HG02642 (cell line): Measurements from ENCODE around the gene TLCD1.
"Not testable (repeated sequence)": the region's sequence is repeated elsewhere in the genome, so short reads cannot be mapped to it uniquely, and the experiment has no call there.

Experiments used
- ATAC-seq: cut with Tn5 transposase; IDR thresholded peaks from one replicate; pipeline ENCODE4 v1.9.1; 2021; ENCODE audit warnings: mild to moderate bottlenecking; ENCODE audit not compliant: unreplicated experiment, poor library complexity

Gene TLCD1

DNA sequence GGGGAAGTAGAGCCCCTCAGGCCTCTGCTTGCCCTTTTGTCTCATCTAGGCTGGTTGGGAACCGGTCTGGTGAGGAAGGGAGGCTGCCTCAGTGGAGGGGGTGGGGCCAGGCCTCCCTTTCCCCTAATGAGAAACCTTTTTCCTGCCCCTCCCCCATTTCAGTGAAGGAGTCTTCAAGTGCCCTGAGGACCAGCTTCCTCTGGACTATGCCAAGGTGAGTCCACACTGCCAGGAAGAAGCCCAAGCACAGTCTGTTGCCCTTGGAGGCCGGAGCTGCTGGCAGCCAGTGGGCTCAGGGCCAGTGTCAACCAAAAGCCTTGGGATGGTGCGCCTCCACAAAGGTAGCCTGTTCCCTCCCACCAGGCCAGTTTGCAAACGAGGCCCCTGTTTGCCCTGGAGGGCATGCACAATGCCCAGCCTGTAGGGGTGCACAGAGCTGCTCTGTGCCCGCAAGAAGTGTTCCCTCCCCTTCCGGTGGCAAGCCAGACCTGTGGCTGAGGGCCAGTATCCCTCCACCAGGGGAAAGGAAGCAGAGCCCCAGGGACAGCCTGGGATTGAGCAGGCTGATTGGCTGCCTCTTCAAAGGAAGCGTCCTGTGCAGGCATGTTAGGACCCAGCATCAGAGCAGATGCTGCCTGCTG, 21.1 kb upstream of the TLCD1 start:
- ATAC-seq: no peak

- no peak for ATAC-seq
These were observed 20.6 kb upstream of the TLCD1 start for GRCh38 chr17:28746611-28747050.

- no peak for ATAC-seq
These were observed 19.9 kb upstream of the TLCD1 start for GRCh38 chr17:28745786-28746411.

- ATAC-seq: no peak
These were observed 19.1 kb upstream of the TLCD1 start for GRCh38 chr17:28744972-28745785.

DNA sequence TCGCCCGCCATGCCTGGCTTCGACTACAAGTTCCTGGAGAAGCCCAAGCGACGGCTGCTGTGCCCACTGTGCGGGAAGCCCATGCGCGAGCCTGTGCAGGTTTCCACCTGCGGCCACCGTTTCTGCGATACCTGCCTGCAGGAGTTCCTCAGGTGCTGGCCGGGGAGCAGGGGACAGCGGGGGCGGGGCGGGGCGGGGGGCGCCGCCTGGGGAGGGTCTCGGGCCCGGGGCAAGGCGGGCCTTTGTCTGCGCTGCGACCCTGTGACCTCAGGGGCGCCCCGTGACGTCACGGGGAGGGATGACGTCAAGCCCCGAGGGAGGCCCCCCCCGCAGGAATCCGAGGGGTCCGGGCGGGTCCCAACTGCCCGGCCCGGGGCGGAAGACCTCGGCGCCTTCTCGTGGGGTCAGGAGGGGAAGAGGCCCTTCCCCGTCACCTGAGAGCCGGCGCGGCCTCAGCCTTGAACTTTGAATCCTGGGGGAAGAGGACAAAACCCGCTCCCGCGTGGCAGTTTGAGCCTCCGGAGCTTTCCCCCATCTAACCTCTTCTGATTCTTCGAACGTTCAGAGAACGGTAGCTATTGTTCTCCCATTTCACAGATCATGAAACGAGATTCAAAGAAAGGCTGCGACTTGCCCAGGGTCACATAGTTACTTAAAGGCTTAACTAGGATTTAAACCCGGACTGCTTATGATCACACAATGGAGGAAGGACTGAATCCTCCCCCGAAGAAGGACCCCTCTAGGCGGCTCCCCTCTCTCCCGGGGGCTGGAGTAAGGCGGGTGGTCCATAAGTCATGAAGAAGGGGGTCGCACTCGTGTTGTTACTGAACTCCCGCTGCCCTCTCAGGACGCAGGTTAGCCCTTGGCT, 18.3 kb upstream of the TLCD1 start:
- peak; percentile 36 for ATAC-seq

DNA sequence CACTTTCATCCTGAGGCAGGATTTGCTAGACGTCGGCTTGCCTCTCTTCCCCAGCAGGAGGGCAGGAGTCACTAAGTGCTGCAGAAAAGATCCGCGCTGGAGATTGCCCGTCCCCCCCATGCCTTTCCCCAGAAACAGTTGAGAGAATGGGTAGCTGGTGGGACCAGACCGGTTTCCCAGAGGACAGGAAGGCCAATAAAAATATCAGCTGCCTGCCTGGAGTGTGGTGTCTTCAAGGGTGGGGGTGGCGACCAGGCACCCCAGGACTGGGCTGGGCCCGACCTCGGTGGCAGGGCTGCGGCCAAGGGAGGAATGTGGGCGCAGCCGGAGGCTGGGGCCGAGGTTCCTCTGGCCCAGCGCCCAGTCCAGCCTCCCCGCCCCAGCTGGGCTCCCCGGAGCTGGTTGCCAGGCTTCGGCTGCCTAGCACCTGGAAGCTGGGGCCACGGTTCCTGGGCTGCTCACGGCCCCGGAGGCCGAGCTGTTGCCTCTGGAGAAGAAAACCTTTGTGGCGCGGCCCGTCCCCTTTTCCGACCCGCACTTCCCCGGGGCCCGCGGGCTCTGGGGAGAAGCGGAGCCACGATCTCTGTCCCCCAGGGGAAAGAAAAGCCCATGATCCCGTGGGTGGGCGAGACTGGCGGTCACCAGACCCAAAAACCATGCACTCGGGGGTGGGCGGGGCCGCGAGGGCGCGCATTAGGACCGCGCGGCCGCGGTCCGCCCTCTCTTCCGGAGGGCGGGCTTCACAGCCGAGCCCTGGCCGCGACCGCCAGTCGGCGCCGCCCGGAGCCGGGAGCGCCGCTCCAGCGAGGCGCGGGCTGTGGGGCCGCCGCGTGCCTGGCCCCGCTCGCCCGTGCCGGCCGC, 17.4 kb upstream of the TLCD1 start, which contains the start of gene TRAF4:
TSS of gene TRAF4 (plus strand) at position 769 of the 861 bp plus-strand sequence. CDS start 102 bp downstream, outside the sequence.
- peak; percentile 70 for ATAC-seq

GRCh38 chr17:28741358-28742349, 15.6 kb upstream of the TLCD1 start:
- ATAC-seq: no peak

DNA sequence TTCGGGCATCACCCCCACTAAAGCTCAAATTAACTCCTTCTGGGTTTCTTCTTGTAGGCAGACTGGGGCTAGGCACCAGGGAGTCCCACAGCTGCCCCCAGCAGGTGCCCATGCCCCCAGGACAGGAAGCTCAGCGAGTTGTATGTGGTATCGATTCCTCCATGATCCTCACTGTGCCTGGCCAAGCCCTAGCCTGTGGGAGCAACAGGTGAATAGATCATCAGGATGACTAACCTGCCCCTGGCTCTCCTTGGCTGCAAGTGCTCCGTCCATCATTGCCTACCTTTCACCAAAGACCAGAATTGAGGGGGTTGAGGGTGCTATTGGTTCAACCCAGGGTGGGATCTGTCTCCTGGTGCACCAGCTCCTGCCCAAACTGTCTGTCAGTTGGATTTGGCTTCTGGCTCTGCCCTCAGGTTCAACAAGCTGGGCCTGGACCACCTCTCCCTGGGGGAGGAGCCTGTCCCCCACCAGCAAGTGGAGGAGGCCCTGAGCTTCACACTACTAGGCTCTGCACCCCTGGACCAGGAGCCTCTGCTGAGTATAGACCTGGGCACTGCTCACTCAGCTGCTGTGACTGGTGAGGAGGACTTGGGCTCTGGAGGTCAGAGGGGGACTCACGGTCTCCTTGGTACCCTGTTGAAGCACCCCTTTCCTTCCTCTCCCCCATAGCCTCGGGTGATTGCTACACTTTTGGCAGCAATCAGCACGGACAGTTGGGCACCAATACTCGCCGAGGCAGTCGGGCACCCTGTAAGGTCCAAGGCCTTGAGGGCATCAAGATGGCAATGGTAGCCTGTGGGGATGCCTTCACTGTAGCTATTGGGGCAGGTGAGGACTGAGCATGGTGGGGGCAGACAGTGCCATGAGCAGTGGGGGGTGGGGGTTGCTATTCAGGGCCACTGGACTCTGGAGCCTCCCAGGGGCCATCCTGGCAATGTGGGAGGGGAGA, 14.6 kb upstream of the TLCD1 start:
- ATAC-seq: no peak

DNA sequence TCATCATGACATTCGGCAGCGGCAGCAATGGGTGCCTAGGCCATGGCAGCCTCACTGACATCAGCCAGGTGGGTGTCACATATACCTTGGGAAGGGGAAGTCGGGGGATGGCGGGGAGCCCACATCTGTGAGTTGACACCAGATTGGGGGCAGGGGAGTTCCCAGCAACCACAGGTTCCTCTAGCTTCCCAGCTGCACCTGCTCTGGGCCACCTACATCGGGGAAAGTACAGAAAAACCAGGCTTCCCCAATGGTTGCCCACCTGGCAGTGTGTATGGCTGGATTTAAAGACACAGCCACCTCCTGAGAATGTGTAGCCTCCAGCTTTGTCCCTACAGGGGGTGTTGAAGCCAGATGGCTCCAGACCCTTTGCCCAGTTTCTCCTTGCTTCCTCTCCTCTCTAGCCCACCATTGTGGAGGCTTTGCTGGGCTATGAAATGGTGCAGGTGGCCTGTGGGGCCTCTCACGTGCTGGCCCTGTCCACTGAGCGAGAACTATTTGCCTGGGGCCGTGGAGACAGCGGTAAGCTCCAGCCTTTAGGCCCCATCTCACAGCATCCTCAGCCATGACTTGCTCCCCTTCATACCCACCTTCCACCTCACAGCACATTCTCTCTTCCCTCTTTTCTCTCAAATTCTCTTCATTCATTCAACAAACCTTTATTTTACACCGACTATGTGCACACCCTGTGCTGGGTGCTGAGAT, 12.8 kb upstream of the TLCD1 start:
- peak; percentile 29 for ATAC-seq

DNA sequence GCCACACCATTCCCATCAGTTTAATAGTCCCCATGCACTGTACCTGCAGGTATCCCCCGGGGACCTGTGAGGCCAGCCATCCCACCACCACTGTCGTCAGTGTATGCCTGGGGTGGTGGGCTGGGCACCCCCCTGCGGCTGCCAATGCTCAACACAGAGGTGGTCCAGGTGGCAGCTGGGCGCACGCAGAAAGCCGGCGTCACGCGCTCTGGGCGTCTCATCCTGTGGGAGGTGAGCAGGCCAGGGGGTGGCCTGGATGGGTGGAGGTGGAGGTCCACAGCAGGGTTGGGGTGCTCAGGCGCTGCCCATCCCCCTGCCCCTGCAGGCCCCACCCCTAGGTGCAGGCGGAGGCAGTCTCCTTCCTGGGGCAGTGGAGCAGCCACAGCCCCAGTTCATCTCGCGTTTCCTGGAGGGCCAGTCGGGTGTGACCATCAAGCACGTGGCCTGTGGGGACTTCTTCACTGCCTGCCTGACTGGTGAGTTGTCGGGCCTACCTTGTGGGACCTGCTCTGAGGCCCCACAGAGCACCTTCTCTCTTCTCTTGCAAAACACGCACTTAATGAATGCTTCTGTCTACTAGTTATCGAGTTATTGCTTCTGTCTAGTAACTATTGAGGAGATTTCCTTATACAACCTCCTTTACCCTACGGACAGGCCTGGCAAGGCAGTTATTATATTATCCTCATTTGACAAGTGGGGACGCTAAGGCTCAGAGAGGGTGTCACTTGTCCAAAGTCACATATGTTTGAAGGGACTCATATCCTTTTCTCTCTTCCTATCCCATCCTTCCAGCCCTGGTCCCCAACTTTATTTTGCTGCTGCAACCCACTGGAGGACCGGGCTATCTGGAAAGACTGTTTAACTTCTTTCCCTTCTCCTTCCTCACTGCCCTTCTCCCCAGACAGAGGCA, 12.0 kb upstream of the TLCD1 start:
- ATAC-seq: peak; percentile 63

- ATAC-seq: no peak
These were observed 11.3 kb upstream of the TLCD1 start for GRCh38 chr17:28737316-28737715.

DNA sequence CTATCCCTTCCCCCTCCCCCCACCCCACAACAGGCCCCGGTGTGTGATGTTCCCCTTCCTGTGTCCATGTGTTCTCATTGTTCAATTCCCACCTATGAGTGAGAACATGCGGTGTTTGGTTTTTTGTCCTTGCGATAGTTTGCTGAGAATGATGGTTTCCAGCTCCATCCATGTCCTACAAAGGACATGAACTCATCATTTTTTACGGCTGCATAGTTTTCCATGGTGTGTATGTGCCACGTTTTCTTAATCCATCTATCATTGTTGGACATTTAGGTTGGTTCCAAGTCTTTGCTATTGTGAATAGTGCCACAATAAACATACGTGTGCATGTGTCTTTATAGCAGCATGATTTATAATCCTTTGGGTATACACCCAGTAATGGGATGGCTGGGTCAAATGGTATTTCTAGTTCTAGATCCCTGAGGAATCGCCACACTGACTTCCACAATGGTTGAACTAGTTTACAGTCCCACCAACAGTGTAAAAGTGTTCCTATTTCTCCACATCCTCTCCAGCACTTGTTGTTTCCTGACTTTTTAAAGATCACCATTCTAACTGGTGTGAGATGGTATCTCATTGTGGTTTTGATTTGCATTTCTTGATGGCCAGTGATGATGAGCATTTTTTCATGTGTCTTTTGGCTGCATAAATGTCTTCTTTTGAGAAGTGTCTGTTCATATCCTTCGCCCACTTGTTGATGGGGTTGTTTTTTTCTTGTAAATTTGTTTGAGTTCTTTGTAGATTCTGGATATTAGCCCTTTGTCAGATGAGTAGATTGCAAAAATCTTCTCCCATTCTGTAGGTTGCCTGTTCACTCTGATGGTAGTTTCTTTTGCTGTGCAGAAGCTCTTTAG, 10.1 kb upstream of the TLCD1 start:
- ATAC-seq: not testable (repeated sequence)

DNA sequence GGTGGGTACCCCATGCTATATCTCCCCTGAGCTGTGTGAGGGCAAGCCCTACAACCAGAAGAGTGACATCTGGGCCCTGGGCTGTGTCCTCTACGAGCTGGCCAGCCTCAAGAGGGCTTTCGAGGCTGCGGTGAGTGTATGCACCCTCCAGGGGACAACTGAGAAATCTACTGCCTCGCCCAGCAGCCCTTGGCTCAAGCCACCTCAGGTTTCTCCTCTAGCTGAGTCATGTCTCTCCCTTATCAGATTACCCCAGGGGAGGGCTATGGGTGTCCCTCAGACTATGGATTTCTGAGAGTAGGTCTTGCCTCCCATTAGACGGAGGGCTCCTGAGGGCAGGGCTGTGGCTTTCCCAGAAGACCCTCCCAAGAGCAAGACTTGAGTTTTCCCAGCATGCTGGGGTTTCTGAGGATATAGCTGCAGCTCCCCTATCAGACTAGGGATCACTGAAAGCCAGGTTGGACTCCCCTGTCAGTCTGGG, 9.2 kb upstream of the TLCD1 start:
- no peak for ATAC-seq

DNA sequence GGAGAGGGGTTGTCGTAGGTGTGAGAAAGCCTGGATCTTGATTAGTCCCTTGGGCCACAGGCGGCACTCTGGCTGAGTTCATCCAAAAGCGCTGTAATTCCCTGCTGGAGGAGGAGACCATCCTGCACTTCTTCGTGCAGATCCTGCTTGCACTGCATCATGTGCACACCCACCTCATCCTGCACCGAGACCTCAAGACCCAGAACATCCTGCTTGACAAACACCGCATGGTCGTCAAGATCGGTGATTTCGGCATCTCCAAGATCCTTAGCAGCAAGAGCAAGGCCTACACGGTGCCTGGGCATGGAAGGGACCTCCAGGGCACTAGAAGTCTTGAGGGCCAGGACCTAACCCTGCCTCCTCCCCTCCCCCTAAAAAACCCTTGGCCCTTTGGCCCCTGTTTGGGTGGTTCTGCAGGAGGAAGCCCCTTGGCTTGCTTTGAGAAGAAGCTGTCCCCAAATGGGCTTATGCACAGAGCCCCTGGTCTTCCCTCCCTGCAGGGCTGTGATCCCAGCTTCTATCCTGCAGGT, 8.7 kb upstream of the TLCD1 start:
- ATAC-seq: no peak
